K562 (cell line): ENCODE measurements around the gene EXOC4. TPM values are rescaled to one million over a fixed set of nuclear protein-coding genes. Genes with fewer than 3 reads are reported as not detected.

Experiments used
- ATF1 ChIP-seq, 2 experiments: fragments of 450-650 bp in 1 of 2; IDR thresholded peaks; 2 replicates each; pipeline ENCODE4 v1.6.1; 2016; ENCODE audit warnings: missing compliant biosample characterization in 1 of 2, missing genetic modification characterization in 1 of 2
- BACH1 ChIP-seq: fragments of 200-800 bp; sonication (Bioruptor generic); IDR thresholded peaks from 2 replicates; pipeline ENCODE4 v1.6.1; 2016; ENCODE audit warnings: missing genetic modification characterization, missing compliant biosample characterization
- CHCHD3 ChIP-seq: fragments of 250-450 bp; sonication (Bioruptor Pico); IDR thresholded peaks from 2 replicates; pipeline ENCODE4 v2.1.2; 2022; ENCODE audit warnings: mild to moderate bottlenecking
- DPF2 ChIP-seq: fragments of 450-650 bp; IDR thresholded peaks from 2 replicates; pipeline ENCODE4 v1.6.1; 2016
- ELK3 ChIP-seq: fragments of 450-650 bp; formaldehyde crosslinking; IDR thresholded peaks from 2 replicates; pipeline ENCODE4 v1.4.0; 2020; ENCODE audit warnings: mild to moderate bottlenecking
- MTA1 ChIP-seq: fragments of 450-650 bp; IDR thresholded peaks from 2 replicates; pipeline ENCODE4 v1.6.1; 2017; ENCODE audit warnings: borderline replicate concordance
- MXI1 ChIP-seq: IDR thresholded peaks from 2 replicates; pipeline ENCODE4 v1.6.1; 2011; ENCODE audit warnings: low read depth, mild to moderate bottlenecking, improper control_type of control experiment, low read length
- NUFIP1 ChIP-seq: fragments of 450-650 bp; IDR thresholded peaks from 2 replicates; pipeline ENCODE4 v1.6.1; 2018; ENCODE audit not compliant: partially characterized antibody
- RNF2 ChIP-seq: sonication (generic); IDR thresholded peaks from 2 replicates; pipeline ENCODE4 v1.6.1; 2016
- SMARCC2 ChIP-seq: fragments of 450-650 bp; IDR thresholded peaks from 2 replicates; pipeline ENCODE4 v1.6.1; 2017; ENCODE audit warnings: antibody characterized with exemption, moderate library complexity, mild to moderate bottlenecking, low read depth
- ZBTB17 ChIP-seq: fragments of 450-650 bp; formaldehyde crosslinking; IDR thresholded peaks from 2 replicates; pipeline ENCODE4 v1.4.0; 2020; ENCODE audit warnings: mild to moderate bottlenecking
- ZNF12 ChIP-seq: sonication (generic); formaldehyde crosslinking; IDR thresholded peaks from 2 replicates; pipeline ENCODE4 v1.4.0; 2020; ENCODE audit warnings: mild to moderate bottlenecking, missing genetic modification reagents
- ZNF644 ChIP-seq: fragments of 200-800 bp; sonication (Bioruptor generic); IDR thresholded peaks from 2 replicates; pipeline ENCODE4 v1.6.1; 2016; ENCODE audit warnings: low read depth, missing genetic modification characterization, missing compliant biosample characterization
- ZNF655 ChIP-seq: fragments of 250-450 bp; sonication (Bioruptor Pico); IDR thresholded peaks from 2 replicates; pipeline ENCODE4 v1.5.0; 2021
- ZNF76 ChIP-seq: fragments of 250-450 bp; sonication (Bioruptor Pico); IDR thresholded peaks from 2 replicates; pipeline ENCODE4 v1.4.0; 2020; ENCODE audit warnings: mild to moderate bottlenecking, moderate library complexity, borderline replicate concordance
- polyA plus RNA-seq, 8 experiments: library from polyadenylated mRNA; depleted of rRNA in 4 of 8; stranded (reverse) in 5 of 8; unstranded in 3 of 8; fragments of >200 nt; fragmentation: Nextera tagmentation in 2 of 8; fragmentation: Illumina TruSeq in 1 of 8; extraction: Ambion mirVana in 2 of 8; extraction: Trizol in 1 of 8; gene quantifications; 2 replicates each; pipeline versions ENCODE4 v1.2.1 to v1.2.3, GENCODE V29; 2011 to 2014; ENCODE audit warnings: inconsistent platforms in 1 of 8, missing spikeins in 1 of 8
- total RNA-seq, 7 experiments: library from RNA; depleted of rRNA in 6 of 7; stranded (reverse); fragments of >200 nt in 6 of 7; fragmentation: Illumina TruSeq in 2 of 7; extraction: Trizol in 2 of 7; gene quantifications; 2 replicates each; pipeline versions ENCODE4 v1.2.1 to v1.2.3, GENCODE V29; 2011 to 2021; ENCODE audit warnings: low replicate concordance in 1 of 7
- TF ChIP-seq, protein P1 (sequence below): fragments of 450-650 bp; formaldehyde crosslinking; IDR thresholded peaks from 2 replicates; pipeline ENCODE4 v1.4.0; 2022; ENCODE audit warnings: mild to moderate bottlenecking, moderate library complexity
- TF ChIP-seq, protein P2 (sequence below): fragments of 450-650 bp; IDR thresholded peaks from 2 replicates; pipeline ENCODE4 v1.6.1; 2016; ENCODE audit warnings: low read depth

The EXOC4 gene
- total and polyA plus RNA-seq, 9 of the 15 experiments (the other 6 are each of a cell fraction or from before 2014, with no cell fraction given) = 18.5 to 73.1 (median 46.6) TPM

DNA sequence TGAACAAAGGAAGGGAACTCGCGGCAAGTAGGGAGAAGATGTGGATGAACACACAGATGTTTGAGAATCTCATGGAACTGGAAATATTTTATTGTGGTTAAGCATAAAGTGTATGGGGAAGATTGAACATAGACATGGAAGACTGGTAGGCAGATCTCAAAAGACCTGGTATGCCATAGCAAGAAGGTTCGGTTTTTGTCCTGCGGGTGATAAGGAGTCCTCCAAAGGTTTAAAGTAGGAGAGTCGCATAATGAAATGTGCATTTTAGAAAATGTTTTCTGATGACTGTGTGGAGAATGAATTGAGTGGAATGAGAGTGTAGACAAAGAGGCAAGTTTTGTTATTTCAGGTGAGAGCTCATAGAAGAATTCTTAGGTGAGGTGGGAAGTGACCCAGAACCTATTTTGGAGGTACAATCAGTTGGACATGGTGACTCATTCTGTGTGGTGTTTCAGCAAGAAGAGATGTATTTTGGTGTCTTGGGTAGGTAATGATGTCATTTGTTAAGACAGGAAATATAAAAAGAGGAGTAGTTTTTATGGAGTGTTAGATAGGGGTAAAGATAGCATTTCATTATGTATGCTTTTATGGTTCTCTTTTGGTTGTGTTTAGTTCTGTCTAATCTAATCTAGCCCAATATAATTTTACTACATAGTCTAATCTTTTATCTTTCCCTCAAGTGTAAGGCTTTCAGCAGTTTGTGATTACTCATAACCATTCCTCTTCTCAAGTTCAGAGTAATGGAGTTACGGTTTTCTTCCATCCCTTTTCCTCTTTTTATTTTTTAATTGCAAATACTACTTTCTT is 239.2 kb downstream of the EXOC4 start (continued):
- TF ChIP-seq BACH1 (tag) (no peak), ZNF76 (CRISPR knock-in tag) (no peak), SMARCC2 (peak; percentile 34; the same call in 1 of the 2 replicates), RNF2 (no peak), ATF1 (CRISPR knock-in tag; IDR thresholded peaks at IDR 0.05) (no peak), ATF1 (tag; IDR thresholded peaks at IDR 0.05) (peak; percentile 43; the same call in 1 of the 2 replicates), DPF2 (peak; percentile 61; the same call in 1 of the 2 replicates), ELK3 (CRISPR knock-in tag) (no peak), ZNF655 (no peak), MTA1 (peak; percentile 11; the same call in 1 of the 2 replicates), NUFIP1 (no peak), ZNF12 (CRISPR knock-in tag) (no peak), MXI1 (no peak), ZNF644 (tag) (no peak), ZBTB17 (CRISPR knock-in tag) (no peak), CHCHD3 (CRISPR knock-in tag) (no peak)
- TF ChIP-seq, protein P1, sequence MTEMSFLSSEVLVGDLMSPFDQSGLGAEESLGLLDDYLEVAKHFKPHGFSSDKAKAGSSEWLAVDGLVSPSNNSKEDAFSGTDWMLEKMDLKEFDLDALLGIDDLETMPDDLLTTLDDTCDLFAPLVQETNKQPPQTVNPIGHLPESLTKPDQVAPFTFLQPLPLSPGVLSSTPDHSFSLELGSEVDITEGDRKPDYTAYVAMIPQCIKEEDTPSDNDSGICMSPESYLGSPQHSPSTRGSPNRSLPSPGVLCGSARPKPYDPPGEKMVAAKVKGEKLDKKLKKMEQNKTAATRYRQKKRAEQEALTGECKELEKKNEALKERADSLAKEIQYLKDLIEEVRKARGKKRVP (CRISPR knock-in tag) = no peak
- TF ChIP-seq, protein P2, sequence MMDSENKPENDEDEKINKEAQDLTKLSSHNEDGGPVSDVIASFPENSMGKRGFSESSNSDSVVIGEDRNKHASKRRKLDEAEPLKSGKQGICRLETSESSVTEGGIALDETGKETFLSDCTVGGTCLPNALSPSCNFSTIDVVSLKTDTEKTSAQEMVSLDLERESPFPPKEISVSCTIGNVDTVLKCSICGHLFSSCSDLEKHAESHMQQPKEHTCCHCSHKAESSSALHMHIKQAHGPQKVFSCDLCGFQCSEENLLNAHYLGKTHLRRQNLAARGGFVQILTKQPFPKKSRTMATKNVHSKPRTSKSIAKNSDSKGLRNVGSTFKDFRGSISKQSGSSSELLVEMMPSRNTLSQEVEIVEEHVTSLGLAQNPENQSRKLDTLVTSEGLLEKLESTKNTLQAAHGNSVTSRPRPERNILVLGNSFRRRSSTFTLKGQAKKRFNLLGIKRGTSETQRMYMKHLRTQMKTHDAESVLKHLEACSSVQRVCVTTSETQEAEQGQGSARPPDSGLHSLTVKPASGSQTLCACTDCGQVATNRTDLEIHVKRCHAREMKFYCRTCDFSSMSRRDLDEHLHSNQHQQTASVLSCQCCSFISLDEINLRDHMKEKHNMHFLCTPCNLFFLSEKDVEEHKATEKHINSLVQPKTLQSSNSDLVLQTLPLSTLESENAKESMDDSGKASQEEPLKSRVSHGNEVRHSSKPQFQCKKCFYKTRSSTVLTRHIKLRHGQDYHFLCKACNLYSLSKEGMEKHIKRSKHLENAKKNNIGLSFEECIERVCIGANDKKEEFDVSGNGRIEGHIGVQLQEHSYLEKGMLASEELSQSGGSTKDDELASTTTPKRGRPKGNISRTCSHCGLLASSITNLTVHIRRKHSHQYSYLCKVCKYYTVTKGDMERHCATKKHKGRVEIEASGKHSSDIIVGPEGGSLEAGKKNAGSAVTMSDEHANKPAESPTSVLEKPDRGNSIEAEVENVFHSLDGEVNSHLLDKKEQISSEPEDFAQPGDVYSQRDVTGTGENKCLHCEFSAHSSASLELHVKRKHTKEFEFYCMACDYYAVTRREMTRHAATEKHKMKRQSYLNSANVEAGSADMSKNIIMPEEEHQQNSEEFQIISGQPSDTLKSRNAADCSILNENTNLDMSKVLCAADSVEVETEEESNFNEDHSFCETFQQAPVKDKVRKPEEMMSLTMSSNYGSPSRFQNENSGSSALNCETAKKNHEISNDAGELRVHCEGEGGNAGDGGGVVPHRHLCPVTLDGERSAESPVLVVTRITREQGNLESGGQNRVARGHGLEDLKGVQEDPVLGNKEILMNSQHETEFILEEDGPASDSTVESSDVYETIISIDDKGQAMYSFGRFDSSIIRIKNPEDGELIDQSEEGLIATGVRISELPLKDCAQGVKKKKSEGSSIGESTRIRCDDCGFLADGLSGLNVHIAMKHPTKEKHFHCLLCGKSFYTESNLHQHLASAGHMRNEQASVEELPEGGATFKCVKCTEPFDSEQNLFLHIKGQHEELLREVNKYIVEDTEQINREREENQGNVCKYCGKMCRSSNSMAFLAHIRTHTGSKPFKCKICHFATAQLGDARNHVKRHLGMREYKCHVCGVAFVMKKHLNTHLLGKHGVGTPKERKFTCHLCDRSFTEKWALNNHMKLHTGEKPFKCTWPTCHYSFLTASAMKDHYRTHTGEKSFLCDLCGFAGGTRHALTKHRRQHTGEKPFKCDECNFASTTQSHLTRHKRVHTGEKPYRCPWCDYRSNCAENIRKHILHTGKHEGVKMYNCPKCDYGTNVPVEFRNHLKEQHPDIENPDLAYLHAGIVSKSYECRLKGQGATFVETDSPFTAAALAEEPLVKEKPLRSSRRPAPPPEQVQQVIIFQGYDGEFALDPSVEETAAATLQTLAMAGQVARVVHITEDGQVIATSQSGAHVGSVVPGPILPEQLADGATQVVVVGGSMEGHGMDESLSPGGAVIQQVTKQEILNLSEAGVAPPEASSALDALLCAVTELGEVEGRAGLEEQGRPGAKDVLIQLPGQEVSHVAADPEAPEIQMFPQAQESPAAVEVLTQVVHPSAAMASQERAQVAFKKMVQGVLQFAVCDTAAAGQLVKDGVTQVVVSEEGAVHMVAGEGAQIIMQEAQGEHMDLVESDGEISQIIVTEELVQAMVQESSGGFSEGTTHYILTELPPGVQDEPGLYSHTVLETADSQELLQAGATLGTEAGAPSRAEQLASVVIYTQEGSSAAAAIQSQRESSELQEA = no peak
